Measurements from ENCODE around the gene MAGI2. TPM values are rescaled to one million over a fixed set of nuclear protein-coding genes. Genes with fewer than 3 reads are reported as not detected.

MAGI2 gene
- total RNA-seq, 1 donor from 2014 or later: 0.38 TPM

DNA sequence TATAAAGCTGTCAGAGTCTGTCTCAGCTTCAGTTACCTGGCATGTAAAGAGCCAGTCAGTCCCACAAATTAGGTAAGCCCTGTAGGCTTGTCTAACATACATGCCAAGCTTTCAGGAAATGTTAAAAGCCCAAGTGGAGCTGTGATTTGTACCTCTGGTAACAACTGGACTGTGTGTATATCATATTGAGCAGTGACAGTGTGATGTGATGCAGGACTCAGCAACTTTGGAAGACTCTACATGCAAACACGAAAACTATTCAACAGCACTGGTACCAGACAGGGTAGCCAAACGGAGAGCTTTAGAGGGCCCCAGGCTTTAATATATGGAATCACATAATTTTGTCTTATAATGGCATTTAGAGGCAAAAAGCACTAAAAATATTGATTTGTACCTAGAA, 1066.9 kb downstream of the MAGI2 start:
- H3K9me3 Mint-ChIP-seq: peaks cover 5% of the 10 kb centered on the region
- ATAC-seq (ENCODE audit: low read depth) (no peak), DNase-seq (no peak)
- H3K4me1 Mint-ChIP-seq: no peaks in the 10 kb centered on the region
- intact Hi-C loops (cut with micrococcal nuclease): no loop called here
- H3K4me3 Mint-ChIP-seq: no peak overlapping the region
- H3K36me3 Mint-ChIP-seq (ENCODE audit: low read depth): no peaks in the 10 kb centered on the region
- CTCF ChIA-PET: no interaction called here
- no peaks in the 10 kb centered on the region for H3K27me3 Mint-ChIP-seq
- H3K27ac Mint-ChIP-seq: no peak overlapping the region
- POLR2A ChIA-PET: no interaction called here
- TF ChIP-seq, protein P1, sequence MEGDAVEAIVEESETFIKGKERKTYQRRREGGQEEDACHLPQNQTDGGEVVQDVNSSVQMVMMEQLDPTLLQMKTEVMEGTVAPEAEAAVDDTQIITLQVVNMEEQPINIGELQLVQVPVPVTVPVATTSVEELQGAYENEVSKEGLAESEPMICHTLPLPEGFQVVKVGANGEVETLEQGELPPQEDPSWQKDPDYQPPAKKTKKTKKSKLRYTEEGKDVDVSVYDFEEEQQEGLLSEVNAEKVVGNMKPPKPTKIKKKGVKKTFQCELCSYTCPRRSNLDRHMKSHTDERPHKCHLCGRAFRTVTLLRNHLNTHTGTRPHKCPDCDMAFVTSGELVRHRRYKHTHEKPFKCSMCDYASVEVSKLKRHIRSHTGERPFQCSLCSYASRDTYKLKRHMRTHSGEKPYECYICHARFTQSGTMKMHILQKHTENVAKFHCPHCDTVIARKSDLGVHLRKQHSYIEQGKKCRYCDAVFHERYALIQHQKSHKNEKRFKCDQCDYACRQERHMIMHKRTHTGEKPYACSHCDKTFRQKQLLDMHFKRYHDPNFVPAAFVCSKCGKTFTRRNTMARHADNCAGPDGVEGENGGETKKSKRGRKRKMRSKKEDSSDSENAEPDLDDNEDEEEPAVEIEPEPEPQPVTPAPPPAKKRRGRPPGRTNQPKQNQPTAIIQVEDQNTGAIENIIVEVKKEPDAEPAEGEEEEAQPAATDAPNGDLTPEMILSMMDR (IDR thresholded peaks at IDR 0.05): no peak

- no peak for DNase-seq
- Mint-ChIP-seq H3K4me1 (no peaks in the 10 kb centered on the region), H3K4me3 (no peak overlapping the region), H3K9me3 (peaks cover 6% of the 10 kb centered on the region), H3K27ac (no peak overlapping the region), H3K36me3 (ENCODE audit: low read depth) (no peaks in the 10 kb centered on the region), H3K27me3 (no peaks in the 10 kb centered on the region)
- TF ChIP-seq, protein P1 (IDR thresholded peaks at IDR 0.05): no peak
- ChIA-PET POLR2A (no interaction called here), CTCF (no interaction called here)
- no peak for ATAC-seq (ENCODE audit: low read depth)
- intact Hi-C loops (cut with micrococcal nuclease): no loop called here
Measured at GRCh38 chr7:78383096-78383880, 1070.2 kb downstream of the MAGI2 start.

DNA sequence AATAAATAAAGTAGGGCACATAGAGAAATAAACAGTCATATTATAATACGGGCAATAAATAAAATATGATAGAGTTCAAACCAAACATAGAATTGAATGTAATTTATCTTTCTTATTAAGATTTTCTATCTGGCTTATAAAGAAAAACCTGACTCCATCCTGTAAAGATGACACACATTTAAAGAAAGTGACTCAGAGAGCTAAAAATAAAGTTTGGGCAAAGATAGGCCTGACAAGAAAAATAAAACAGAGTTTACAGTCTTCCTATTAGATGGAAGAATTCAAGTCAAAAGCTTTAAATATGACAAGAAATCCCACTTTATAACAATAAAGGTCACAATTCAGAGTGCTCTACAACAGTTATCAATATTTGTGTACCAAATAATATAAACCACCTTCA, 1074.3 kb downstream of the MAGI2 start:
- TF ChIP-seq, protein P1 (IDR thresholded peaks at IDR 0.05): no peak
- no peaks in the 10 kb centered on the region for H3K27me3 Mint-ChIP-seq
- POLR2A ChIA-PET: no interaction called here
- intact Hi-C loops (cut with micrococcal nuclease): no loop called here
- CTCF ChIA-PET: no interaction called here
- peaks cover 4% of the 10 kb centered on the region for H3K9me3 Mint-ChIP-seq
- DNase-seq (no peak), ATAC-seq (ENCODE audit: low read depth) (no peak)
- H3K27ac Mint-ChIP-seq: no peak overlapping the region
- H3K36me3 Mint-ChIP-seq (ENCODE audit: low read depth): no peaks in the 10 kb centered on the region
- H3K4me3 Mint-ChIP-seq: no peak overlapping the region
- no peaks in the 10 kb centered on the region for H3K4me1 Mint-ChIP-seq

DNA sequence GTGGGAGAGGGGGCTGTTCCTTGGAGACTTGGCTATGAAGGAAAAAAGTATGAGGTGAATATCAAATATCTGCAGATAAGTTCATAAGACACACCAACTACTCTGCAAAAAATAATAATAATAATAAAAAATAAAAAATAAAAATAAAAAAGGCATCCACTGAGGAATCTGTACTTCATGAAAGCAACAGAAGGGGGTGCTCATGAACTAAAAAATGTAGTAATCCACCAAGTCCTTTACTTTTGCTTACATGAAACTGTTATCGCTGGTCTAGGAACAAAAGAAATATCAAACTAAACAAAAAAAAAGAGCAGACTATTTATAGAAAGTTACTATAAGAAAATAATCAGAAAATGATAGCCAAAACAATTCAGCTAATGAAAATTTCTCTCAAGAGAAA, 1075.9 kb downstream of the MAGI2 start:
- H3K4me3 Mint-ChIP-seq: no peak overlapping the region
- H3K27ac Mint-ChIP-seq: no peak overlapping the region
- no peaks in the 10 kb centered on the region for H3K27me3 Mint-ChIP-seq
- ATAC-seq (ENCODE audit: low read depth) (no peak), DNase-seq (no peak)
- peaks cover 8% of the 10 kb centered on the region for H3K9me3 Mint-ChIP-seq
- ChIA-PET CTCF (no interaction called here), POLR2A (no interaction called here)
- intact Hi-C loops (cut with micrococcal nuclease): no loop called here
- no peaks in the 10 kb centered on the region for H3K4me1 Mint-ChIP-seq
- H3K36me3 Mint-ChIP-seq (ENCODE audit: low read depth): no peaks in the 10 kb centered on the region
- TF ChIP-seq, protein P1 (IDR thresholded peaks at IDR 0.05): no peak

GRCh38 chr7:78370936-78371335, 1082.5 kb downstream of the MAGI2 start:
- ATAC-seq (ENCODE audit: low read depth): no peak
- CTCF ChIA-PET: no interaction called here

More at GRCh38 chr7:78370936-78371335, 1082.5 kb downstream of the MAGI2 start:
- Mint-ChIP-seq H3K9me3 (peaks cover 5% of the 10 kb centered on the region), H3K4me3 (no peak overlapping the region), H3K27me3 (no peaks in the 10 kb centered on the region), H3K36me3 (ENCODE audit: low read depth) (no peaks in the 10 kb centered on the region), H3K27ac (no peak overlapping the region), H3K4me1 (no peaks in the 10 kb centered on the region)
- intact Hi-C loops (cut with micrococcal nuclease): no loop called here
- TF ChIP-seq, protein P1 (IDR thresholded peaks at IDR 0.05): no peak
- no peak for DNase-seq
- POLR2A ChIA-PET: no interaction called here

All from activated B cell treated with CpG ODN at 0.5 μM for 24 hours (primary cell).